ENCODE measurements around the gene INTS1. TPM values are rescaled to one million over a fixed set of nuclear protein-coding genes. Genes with fewer than 3 reads are reported as not detected.

INTS1 gene
- total and polyA plus RNA-seq, 11 donors = 35.5 to 67.4 (median 45.3) TPM

- Histone ChIP-seq H3K27ac (peak overlapping the region; percentile 93 to 100 (median 98)), H3K4me3 (peak overlapping the region in 8 of 12 donors; percentile 45 to 71 (median 64)), H3K9me3 (no peaks in the 10 kb centered on the region), H3K4me1 (peaks cover 22 to 79% (median 62%) of the 10 kb centered on the region in 12 donors), H3K36me3 (peaks cover 0 to 40% (median 25%) of the 10 kb centered on the region in 9 donors), H3K27me3 (no peaks in the 10 kb centered on the region)
- TF ChIP-seq POLR2A (IDR thresholded peaks at IDR 0.05) (no peak), CTCF (IDR thresholded peaks at IDR 0.05) (no peak)
- WGBS, 4 donors = 35 to 59% (median 49%) methylated on average over 7 of the region's 7 CpGs
- ATAC-seq = no peak
- DNase-seq = no peak
- intact Hi-C loops (cut with DNase I) = no loop called here
These were observed 32.2 kb upstream of the INTS1 start for GRCh38 chr7:1536455-1536742.

- H3K4me3 ChIP-seq = peak overlapping the region in 3 of 12 donors; percentile 64 to 70 (median 66)
- no peaks in the 10 kb centered on the region for H3K9me3 ChIP-seq
- WGBS, 4 donors = 87 to 89% (median 88%) methylated on average over 27 to 42 of the region's 42 CpGs
- TF ChIP-seq CTCF (IDR thresholded peaks at IDR 0.05) (no peak), POLR2A (IDR thresholded peaks at IDR 0.05) (no peak)
- DNase-seq (peak in 3 of 5 donors; percentile 30 to 66 (median 40)), ATAC-seq (no peak)
- no peaks in the 10 kb centered on the region for H3K27me3 ChIP-seq
- peaks cover 22 to 83% (median 63%) of the 10 kb centered on the region in 12 donors for H3K4me1 ChIP-seq
- intact Hi-C loops (cut with DNase I) = no loop called here
- peak overlapping the region; percentile 93 to 100 (median 98) for H3K27ac ChIP-seq
- peaks cover 0 to 34% (median 20%) of the 10 kb centered on the region in 9 donors for H3K36me3 ChIP-seq
These were observed 31.7 kb upstream of the INTS1 start for GRCh38 chr7:1535701-1536454.

- DNase-seq (peak in 1 of 5 donors; percentile 20), ATAC-seq (no peak)
- WGBS, 4 donors = 65 to 80% (median 65%) methylated on average over 6 of the region's 6 CpGs
- intact Hi-C loops (cut with DNase I) = no loop called here
- TF ChIP-seq CTCF (IDR thresholded peaks at IDR 0.05) = no peak
- no peak for TF ChIP-seq POLR2A (IDR thresholded peaks at IDR 0.05)
- no peak overlapping the region for H3K4me3 ChIP-seq
- peaks cover 22 to 85% (median 64%) of the 10 kb centered on the region in 12 donors for H3K4me1 ChIP-seq
- H3K27me3 ChIP-seq = no peaks in the 10 kb centered on the region
- H3K36me3 ChIP-seq = peaks cover 0 to 26% (median 12%) of the 10 kb centered on the region in 9 donors
- peak overlapping the region in 9 of 12 donors; percentile 92 to 100 (median 99) for H3K27ac ChIP-seq
- H3K9me3 ChIP-seq = no peaks in the 10 kb centered on the region
These were observed 30.9 kb upstream of the INTS1 start for GRCh38 chr7:1535100-1535458.

- ATAC-seq (no peak), DNase-seq (peak in 2 of 5 donors; percentile 23 to 33)
- H3K4me3 ChIP-seq = peak overlapping the region in 1 of 12 donors; percentile 9
These were observed 30.3 kb upstream of the INTS1 start for GRCh38 chr7:1534330-1535099.

More at GRCh38 chr7:1534330-1535099, 30.3 kb upstream of the INTS1 start:
- Histone ChIP-seq H3K27me3 (no peaks in the 10 kb centered on the region), H3K4me1 (peaks cover 22 to 86% (median 65%) of the 10 kb centered on the region in 12 donors), H3K36me3 (peaks cover 0 to 21% (median 6%) of the 10 kb centered on the region in 9 donors), H3K27ac (peak overlapping the region; percentile 90 to 100 (median 96)), H3K9me3 (no peaks in the 10 kb centered on the region)
- TF ChIP-seq POLR2A (IDR thresholded peaks at IDR 0.05) (no peak), CTCF (IDR thresholded peaks at IDR 0.05) (no peak)
- intact Hi-C loops (cut with DNase I) = loop anchor here in 2 of 10 donors (5.0 kb wide), 2 partner anchors 33 to 38 kb away; partner anchors contain the start of gene PSMG3 (in 1 of the 2)
- 85 to 92% (median 86%) methylated on average over 18 to 30 of the region's 30 CpGs for WGBS, 4 donors

Measured in heart left ventricle (tissue), 16 donors.